Cardiac fibroblast (primary cell): ENCODE results near the gene GLT6D1.

ENCODE experiments used
- DNase-seq, 2 donors: peaks; one replicate each; pipeline versions ENCODE4 v3.0.0 to v3.0.0-alpha.2; 2010; ENCODE audit warnings: low read depth in 2 of 2
- H3K4me3 ChIP-seq, 2 donors: replicated peaks in 1 of 2; 1 replicate in 1 of 2; 2 replicates in 1 of 2; pipeline ENCODE4 v1.5.1; 2011; ENCODE audit warnings: low read depth in 2 of 2, low read length in 2 of 2, mild to moderate bottlenecking in 2 of 2, moderate library complexity in 1 of 2
- TF ChIP-seq, protein P1 (sequence below): IDR thresholded peaks from one replicate; pipeline ENCODE4 v1.5.1; 2011; ENCODE audit warnings: low read depth, mild to moderate bottlenecking, low read length, inconsistent platforms

Gene GLT6D1

DNA sequence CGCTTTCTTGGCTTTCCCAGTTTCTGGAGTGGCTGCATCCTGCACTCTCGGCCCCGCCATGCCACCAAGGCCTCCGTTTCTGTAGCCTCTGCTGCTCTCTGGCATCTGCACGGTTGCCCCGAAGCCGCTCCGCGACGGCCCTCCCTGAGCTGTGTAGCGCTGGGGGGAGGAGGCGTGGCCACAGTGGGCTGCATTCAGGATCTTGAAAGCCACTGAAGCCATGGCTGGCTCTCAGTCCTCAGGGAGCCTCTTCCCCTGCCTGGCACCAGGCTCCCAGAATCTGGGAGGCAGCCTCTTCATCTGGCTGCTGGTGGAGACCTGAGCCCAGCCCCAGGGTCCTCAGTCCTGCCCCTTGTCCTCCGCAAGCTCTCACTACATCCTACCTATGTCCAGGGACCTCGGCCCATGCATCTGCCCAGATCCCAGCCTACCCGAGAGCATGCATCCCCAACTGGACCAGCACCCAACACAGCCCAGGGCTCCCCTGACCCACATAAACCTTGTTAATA, 52.7 kb downstream of the GLT6D1 start:
- no peak overlapping the region for H3K4me3 ChIP-seq
- DNase-seq = no peak
- TF ChIP-seq, protein P1, sequence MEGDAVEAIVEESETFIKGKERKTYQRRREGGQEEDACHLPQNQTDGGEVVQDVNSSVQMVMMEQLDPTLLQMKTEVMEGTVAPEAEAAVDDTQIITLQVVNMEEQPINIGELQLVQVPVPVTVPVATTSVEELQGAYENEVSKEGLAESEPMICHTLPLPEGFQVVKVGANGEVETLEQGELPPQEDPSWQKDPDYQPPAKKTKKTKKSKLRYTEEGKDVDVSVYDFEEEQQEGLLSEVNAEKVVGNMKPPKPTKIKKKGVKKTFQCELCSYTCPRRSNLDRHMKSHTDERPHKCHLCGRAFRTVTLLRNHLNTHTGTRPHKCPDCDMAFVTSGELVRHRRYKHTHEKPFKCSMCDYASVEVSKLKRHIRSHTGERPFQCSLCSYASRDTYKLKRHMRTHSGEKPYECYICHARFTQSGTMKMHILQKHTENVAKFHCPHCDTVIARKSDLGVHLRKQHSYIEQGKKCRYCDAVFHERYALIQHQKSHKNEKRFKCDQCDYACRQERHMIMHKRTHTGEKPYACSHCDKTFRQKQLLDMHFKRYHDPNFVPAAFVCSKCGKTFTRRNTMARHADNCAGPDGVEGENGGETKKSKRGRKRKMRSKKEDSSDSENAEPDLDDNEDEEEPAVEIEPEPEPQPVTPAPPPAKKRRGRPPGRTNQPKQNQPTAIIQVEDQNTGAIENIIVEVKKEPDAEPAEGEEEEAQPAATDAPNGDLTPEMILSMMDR = no peak

DNA sequence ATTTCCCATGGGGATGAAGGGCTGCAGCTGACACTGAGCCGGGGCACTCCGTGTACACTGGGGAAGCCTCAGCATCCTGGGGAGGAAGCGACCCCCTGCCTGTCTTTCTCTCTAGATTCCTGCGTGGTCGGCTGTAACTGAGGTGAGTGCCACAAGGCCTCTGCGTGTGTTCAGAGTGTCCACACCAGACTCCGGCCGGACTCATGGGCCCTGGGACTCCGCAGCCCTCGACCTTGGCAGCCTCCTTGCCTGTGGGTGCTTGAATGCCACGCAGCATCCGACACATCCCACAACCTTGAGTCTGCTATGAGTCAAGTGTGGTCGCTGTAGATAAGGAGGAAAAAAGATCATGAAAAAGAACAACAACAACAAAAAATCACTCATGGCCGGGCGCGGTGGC, 54.4 kb downstream of the GLT6D1 start:
- DNase-seq = peak in 1 of 2 donors; percentile 36
- no peak overlapping the region for H3K4me3 ChIP-seq

DNA sequence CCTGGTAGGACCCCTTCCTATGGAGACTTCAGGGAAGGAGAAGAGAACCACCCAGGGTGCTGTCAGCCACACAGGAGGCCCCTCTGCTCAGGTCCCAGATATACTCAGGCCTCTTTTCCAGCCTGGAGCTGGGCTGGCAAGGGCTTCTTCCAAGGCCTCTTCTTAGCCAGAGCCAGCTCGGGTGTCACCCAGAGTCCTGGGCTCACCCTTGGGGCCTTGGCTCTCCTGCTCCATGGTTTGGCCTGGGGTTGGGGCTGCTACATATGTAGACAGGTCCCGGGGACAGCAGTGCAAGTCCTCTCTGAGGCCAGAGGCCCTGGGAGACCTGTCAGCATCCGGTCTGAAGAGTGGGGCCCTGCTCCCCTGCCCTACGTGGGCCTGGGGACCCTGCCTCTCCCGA, 55.0 kb downstream of the GLT6D1 start:
- DNase-seq = no peak
- no peak overlapping the region for H3K4me3 ChIP-seq
- TF ChIP-seq, protein P1 = no peak

More for the DNA sequence above, 54.4 kb downstream of the GLT6D1 start:
- TF ChIP-seq, protein P1 = no peak

DNA sequence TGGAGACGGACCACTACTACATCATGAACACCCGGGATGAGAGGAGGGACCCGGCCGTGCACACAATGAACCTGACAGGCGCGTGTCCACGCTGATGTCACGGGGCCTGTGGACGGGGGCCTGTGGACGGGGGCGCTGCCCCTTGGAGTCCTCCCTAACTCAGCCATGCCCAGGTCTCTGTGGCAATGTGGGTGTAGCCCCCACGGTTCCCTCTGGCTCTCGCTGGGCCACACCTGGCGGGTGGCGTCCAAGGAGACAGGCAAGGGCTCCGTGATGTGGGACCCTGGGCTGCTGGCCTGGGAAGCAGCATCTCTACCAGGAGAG, 55.7 kb downstream of the GLT6D1 start:
- no peak overlapping the region for H3K4me3 ChIP-seq
- no peak for DNase-seq
- TF ChIP-seq, protein P1 = no peak

DNA sequence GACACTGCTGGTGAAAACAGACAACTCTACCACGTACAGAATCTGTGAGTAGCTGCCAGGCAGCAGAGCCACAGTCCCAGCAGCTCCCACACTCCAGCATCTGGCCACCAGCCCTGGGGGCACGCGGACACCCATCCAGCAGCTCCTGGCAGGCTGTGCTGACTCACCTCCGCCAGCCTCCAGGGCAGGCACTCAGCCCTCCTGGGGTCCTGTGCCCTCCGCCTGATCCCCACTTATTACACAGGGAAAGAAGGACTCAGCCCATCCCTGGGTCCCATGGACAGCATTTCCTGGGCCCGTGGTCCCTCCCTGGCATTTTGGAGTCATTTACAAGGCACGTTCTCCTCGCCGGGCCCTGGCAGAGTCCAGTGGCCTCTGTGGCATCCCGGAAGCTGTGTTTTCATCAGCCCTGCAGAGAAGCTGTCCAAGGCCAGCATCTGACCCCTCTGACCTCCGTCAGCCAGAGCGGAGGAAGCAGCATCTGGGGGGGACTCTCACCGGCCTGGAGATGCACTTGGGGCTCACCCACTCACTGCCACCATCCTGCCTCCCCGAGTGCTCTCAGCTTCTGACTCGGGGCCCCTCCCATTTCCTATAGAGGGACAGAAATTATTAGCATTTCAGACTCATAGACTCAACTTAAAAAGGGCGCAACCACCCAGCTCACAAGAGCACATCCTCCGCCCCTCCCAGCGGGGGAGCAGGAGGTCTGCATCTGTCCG, 56.2 kb downstream of the GLT6D1 start:
- DNase-seq = no peak
- no peak overlapping the region for H3K4me3 ChIP-seq
- TF ChIP-seq, protein P1 = no peak

DNA sequence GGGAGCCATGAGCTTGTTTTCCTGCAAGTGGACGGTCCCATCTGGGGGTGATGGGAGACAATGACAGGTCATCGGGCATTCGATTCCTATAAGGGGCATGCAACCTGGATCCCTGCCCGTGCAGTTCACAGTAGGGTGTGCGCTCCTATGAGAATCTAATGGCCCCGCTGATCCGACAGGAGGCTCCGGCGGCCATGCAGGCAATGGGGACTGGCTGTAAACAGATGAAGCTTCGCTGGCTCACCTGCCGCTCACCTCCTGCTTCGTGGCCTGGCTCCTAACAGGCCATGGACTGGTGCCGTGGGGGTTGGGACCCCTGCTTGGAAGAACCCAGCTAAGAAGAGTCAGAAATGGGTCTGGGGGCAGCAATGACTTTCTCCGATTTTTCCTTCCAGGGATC, 56.8 kb downstream of the GLT6D1 start:
- DNase-seq = no peak
- TF ChIP-seq, protein P1 = no peak
- H3K4me3 ChIP-seq = no peak overlapping the region
